Measurements from ENCODE around the gene CHDH. TPM values are rescaled to one million over a fixed set of nuclear protein-coding genes. Genes with fewer than 3 reads are reported as not detected.

The CHDH gene
- total and polyA plus RNA-seq, 9 donors, result 0.75 to 1.3 (median 1.1) TPM

- H3K27ac ChIP-seq (ENCODE audit: low read length), result no peak overlapping the region
- no peak overlapping the region for H3K4me3 ChIP-seq (ENCODE audit: low read length)
- H3K4me1 ChIP-seq (ENCODE audit: control insufficient read depth, insufficient read depth, low read length), result no peaks in the 10 kb centered on the region
- DNase-seq, result no peak
- H3K9me3 ChIP-seq (replicated peaks; ENCODE audit: control insufficient read depth, low read depth, low read length), result no peaks in the 10 kb centered on the region
- H3K27me3 ChIP-seq (ENCODE audit: control insufficient read depth, insufficient read depth, low read length), result peaks cover 3% of the 10 kb centered on the region
- WGBS (ENCODE audit: insufficient coverage), result 67% methylated on average over 1 of the region's 3 CpGs
- H3K36me3 ChIP-seq (ENCODE audit: control insufficient read depth, insufficient read depth, low read length), result no peaks in the 10 kb centered on the region
Measured at GRCh38 chr3:53792866-53793265, 53.4 kb downstream of the CHDH start.

GRCh38 chr3:53791317-53791716 is 54.9 kb downstream of the CHDH start:
- Histone ChIP-seq H3K27me3 (ENCODE audit: control insufficient read depth, insufficient read depth, low read length) (peaks cover 3% of the 10 kb centered on the region), H3K27ac (ENCODE audit: low read length) (no peak overlapping the region), H3K9me3 (replicated peaks; ENCODE audit: control insufficient read depth, low read depth, low read length) (no peaks in the 10 kb centered on the region), H3K4me1 (ENCODE audit: control insufficient read depth, insufficient read depth, low read length) (no peaks in the 10 kb centered on the region), H3K4me3 (ENCODE audit: low read length) (no peak overlapping the region), H3K36me3 (ENCODE audit: control insufficient read depth, insufficient read depth, low read length) (no peaks in the 10 kb centered on the region)
- no peak for DNase-seq
- 82% methylated on average over 6 of the region's 7 CpGs for WGBS (ENCODE audit: insufficient coverage)

- Histone ChIP-seq H3K36me3 (ENCODE audit: control insufficient read depth, insufficient read depth, low read length) (no peaks in the 10 kb centered on the region), H3K27me3 (ENCODE audit: control insufficient read depth, insufficient read depth, low read length) (no peaks in the 10 kb centered on the region), H3K4me3 (ENCODE audit: low read length) (no peak overlapping the region), H3K9me3 (replicated peaks; ENCODE audit: control insufficient read depth, low read depth, low read length) (no peaks in the 10 kb centered on the region), H3K27ac (ENCODE audit: low read length) (no peak overlapping the region), H3K4me1 (ENCODE audit: control insufficient read depth, insufficient read depth, low read length) (no peaks in the 10 kb centered on the region)
- 90% methylated on average over 5 of the region's 5 CpGs for WGBS (ENCODE audit: insufficient coverage)
- DNase-seq, result no peak
Measured at GRCh38 chr3:53790470-53790869, 55.7 kb downstream of the CHDH start.

- Histone ChIP-seq H3K36me3 (ENCODE audit: control insufficient read depth, insufficient read depth, low read length) (no peaks in the 10 kb centered on the region), H3K27ac (ENCODE audit: low read length) (no peak overlapping the region), H3K27me3 (ENCODE audit: control insufficient read depth, insufficient read depth, low read length) (no peaks in the 10 kb centered on the region), H3K4me1 (ENCODE audit: control insufficient read depth, insufficient read depth, low read length) (no peaks in the 10 kb centered on the region), H3K4me3 (ENCODE audit: low read length) (no peak overlapping the region), H3K9me3 (replicated peaks; ENCODE audit: control insufficient read depth, low read depth, low read length) (no peaks in the 10 kb centered on the region)
- 91% methylated on average over 16 of the region's 16 CpGs for WGBS (ENCODE audit: insufficient coverage)
- no peak for DNase-seq
Measured at GRCh38 chr3:53789459-53789858, 56.8 kb downstream of the CHDH start.

- no peaks in the 10 kb centered on the region for H3K9me3 ChIP-seq (replicated peaks; ENCODE audit: control insufficient read depth, low read depth, low read length)
- H3K27me3 ChIP-seq (ENCODE audit: control insufficient read depth, insufficient read depth, low read length), result no peaks in the 10 kb centered on the region
- WGBS (ENCODE audit: insufficient coverage), result 75% methylated on average over 2 of the region's 5 CpGs
- DNase-seq, result no peak
- H3K36me3 ChIP-seq (ENCODE audit: control insufficient read depth, insufficient read depth, low read length), result no peaks in the 10 kb centered on the region
- H3K4me3 ChIP-seq (ENCODE audit: low read length), result no peak overlapping the region
- no peaks in the 10 kb centered on the region for H3K4me1 ChIP-seq (ENCODE audit: control insufficient read depth, insufficient read depth, low read length)
- H3K27ac ChIP-seq (ENCODE audit: low read length), result no peak overlapping the region
Measured at GRCh38 chr3:53788038-53788437, 58.2 kb downstream of the CHDH start.

GRCh38 chr3:53787016-53787415 is 59.2 kb downstream of the CHDH start:
- Histone ChIP-seq H3K27me3 (ENCODE audit: control insufficient read depth, insufficient read depth, low read length) (peaks cover 2% of the 10 kb centered on the region), H3K36me3 (ENCODE audit: control insufficient read depth, insufficient read depth, low read length) (no peaks in the 10 kb centered on the region), H3K4me1 (ENCODE audit: control insufficient read depth, insufficient read depth, low read length) (no peaks in the 10 kb centered on the region), H3K27ac (ENCODE audit: low read length) (no peak overlapping the region), H3K9me3 (replicated peaks; ENCODE audit: control insufficient read depth, low read depth, low read length) (no peaks in the 10 kb centered on the region), H3K4me3 (ENCODE audit: low read length) (no peak overlapping the region)
- WGBS (ENCODE audit: insufficient coverage), result 84% methylated on average over 8 of the region's 9 CpGs
- no peak for DNase-seq

- Histone ChIP-seq H3K9me3 (replicated peaks; ENCODE audit: control insufficient read depth, low read depth, low read length) (no peaks in the 10 kb centered on the region), H3K4me3 (ENCODE audit: low read length) (no peak overlapping the region), H3K4me1 (ENCODE audit: control insufficient read depth, insufficient read depth, low read length) (no peaks in the 10 kb centered on the region), H3K27me3 (ENCODE audit: control insufficient read depth, insufficient read depth, low read length) (peaks cover 2% of the 10 kb centered on the region), H3K27ac (ENCODE audit: low read length) (no peak overlapping the region), H3K36me3 (ENCODE audit: control insufficient read depth, insufficient read depth, low read length) (no peaks in the 10 kb centered on the region)
- DNase-seq, result no peak
- WGBS (ENCODE audit: insufficient coverage), result 100% methylated on average over 1 of the region's 2 CpGs
Measured at GRCh38 chr3:53780806-53781205, 65.4 kb downstream of the CHDH start.

- Histone ChIP-seq H3K9me3 (replicated peaks; ENCODE audit: control insufficient read depth, low read depth, low read length) (no peaks in the 10 kb centered on the region), H3K27ac (ENCODE audit: low read length) (no peak overlapping the region), H3K27me3 (ENCODE audit: control insufficient read depth, insufficient read depth, low read length) (peaks cover 2% of the 10 kb centered on the region), H3K36me3 (ENCODE audit: control insufficient read depth, insufficient read depth, low read length) (no peaks in the 10 kb centered on the region), H3K4me3 (ENCODE audit: low read length) (no peak overlapping the region), H3K4me1 (ENCODE audit: control insufficient read depth, insufficient read depth, low read length) (no peaks in the 10 kb centered on the region)
- WGBS (ENCODE audit: insufficient coverage), result 75% methylated on average over 2 of the region's 4 CpGs
- no peak for DNase-seq
Measured at GRCh38 chr3:53780171-53780570, 66.0 kb downstream of the CHDH start.

- H3K4me3 ChIP-seq (ENCODE audit: low read length), result no peak overlapping the region
- 71% methylated on average over 2 of the region's 3 CpGs for WGBS (ENCODE audit: insufficient coverage)
- no peaks in the 10 kb centered on the region for H3K36me3 ChIP-seq (ENCODE audit: control insufficient read depth, insufficient read depth, low read length)
- no peak overlapping the region for H3K27ac ChIP-seq (ENCODE audit: low read length)
- H3K27me3 ChIP-seq (ENCODE audit: control insufficient read depth, insufficient read depth, low read length), result peaks cover 4% of the 10 kb centered on the region
- peaks cover 5% of the 10 kb centered on the region for H3K4me1 ChIP-seq (ENCODE audit: control insufficient read depth, insufficient read depth, low read length)
- H3K9me3 ChIP-seq (replicated peaks; ENCODE audit: control insufficient read depth, low read depth, low read length), result no peaks in the 10 kb centered on the region
- DNase-seq, result no peak
Measured at GRCh38 chr3:53778153-53778552, 68.1 kb downstream of the CHDH start.

- 71% methylated on average over 8 of the region's 8 CpGs for WGBS (ENCODE audit: insufficient coverage)
Measured at GRCh38 chr3:53777468-53777867, 68.8 kb downstream of the CHDH start.

GRCh38 chr3:53776494-53777101 is 69.6 kb downstream of the CHDH start:
- peaks cover 2% of the 10 kb centered on the region for H3K27me3 ChIP-seq (ENCODE audit: control insufficient read depth, insufficient read depth, low read length)
- no peaks in the 10 kb centered on the region for H3K9me3 ChIP-seq (replicated peaks; ENCODE audit: control insufficient read depth, low read depth, low read length)
- WGBS (ENCODE audit: insufficient coverage), result 22% methylated on average over 4 of the region's 9 CpGs
- no peak overlapping the region for H3K4me3 ChIP-seq (ENCODE audit: low read length)
- H3K4me1 ChIP-seq (ENCODE audit: control insufficient read depth, insufficient read depth, low read length), result peaks cover 11% of the 10 kb centered on the region
- DNase-seq, result peak; percentile 19
- no peaks in the 10 kb centered on the region for H3K36me3 ChIP-seq (ENCODE audit: control insufficient read depth, insufficient read depth, low read length)
- no peak overlapping the region for H3K27ac ChIP-seq (ENCODE audit: low read length)

More at GRCh38 chr3:53777468-53777867, 68.8 kb downstream of the CHDH start:
- Histone ChIP-seq H3K27ac (ENCODE audit: low read length) (no peak overlapping the region), H3K4me3 (ENCODE audit: low read length) (no peak overlapping the region), H3K9me3 (replicated peaks; ENCODE audit: control insufficient read depth, low read depth, low read length) (no peaks in the 10 kb centered on the region), H3K36me3 (ENCODE audit: control insufficient read depth, insufficient read depth, low read length) (no peaks in the 10 kb centered on the region), H3K4me1 (ENCODE audit: control insufficient read depth, insufficient read depth, low read length) (peaks cover 11% of the 10 kb centered on the region), H3K27me3 (ENCODE audit: control insufficient read depth, insufficient read depth, low read length) (peaks cover 4% of the 10 kb centered on the region)
- no peak for DNase-seq
